Type B pancreatic cell (in vitro differentiated cells): ENCODE results near the gene FXYD4. TPM values are rescaled to one million over a fixed set of nuclear protein-coding genes. Genes with fewer than 3 reads are reported as not detected.
"Not testable (repeated sequence)": the region's sequence is repeated elsewhere in the genome, so short reads cannot be mapped to it uniquely, and the experiment has no call there.

Experiments used
- DNase-seq: peaks from one replicate; pipeline ENCODE4 v3.0.0; 2021; ENCODE audit warnings: mixed read lengths; ENCODE audit not compliant: unreplicated experiment; ENCODE audit errors: extremely low spot score
- H3K27ac Mint-ChIP-seq: 2 replicates; pipeline ENCODE4 v1.8.0; 2021; ENCODE audit warnings: mild to moderate bottlenecking, mixed read lengths
- H3K27me3 Mint-ChIP-seq: 2 replicates; pipeline ENCODE4 v1.8.0; 2021; ENCODE audit warnings: mixed read lengths
- H3K36me3 Mint-ChIP-seq: 2 replicates; pipeline ENCODE4 v1.8.0; 2021; ENCODE audit warnings: mixed read lengths
- H3K4me1 Mint-ChIP-seq: one replicate; pipeline ENCODE4 v1.8.0; 2021; ENCODE audit warnings: mixed read lengths; ENCODE audit not compliant: unreplicated experiment
- H3K4me3 Mint-ChIP-seq: 2 replicates; pipeline ENCODE4 v1.8.0; 2021; ENCODE audit warnings: mild to moderate bottlenecking, mixed read lengths
- H3K9me3 Mint-ChIP-seq: 2 replicates; pipeline ENCODE4 v1.8.0; 2021; ENCODE audit warnings: mixed read lengths
- total RNA-seq: library from RNA; stranded (reverse); gene quantifications from 2 replicates; pipeline ENCODE4 v1.2.1, GENCODE V29; 2021; ENCODE audit warnings: low replicate concordance
- TF ChIP-seq, protein P1 (sequence below): fragments of 200-600 bp; sonication (generic); conservative IDR thresholded peaks from 2 replicates; pipeline ENCODE4 v1.5.0; 2021; ENCODE audit warnings: antibody characterized with exemption, mild to moderate bottlenecking

The FXYD4 gene
- total RNA-seq, 1 donor from 2014 or later = 0.97 TPM

GRCh38 chr10:43390333-43390732 is 18.9 kb downstream of the FXYD4 start:
- H3K4me1 Mint-ChIP-seq = peaks cover 34% of the 10 kb centered on the region
- H3K4me3 Mint-ChIP-seq = no peak overlapping the region
- H3K36me3 Mint-ChIP-seq = peaks cover 58% of the 10 kb centered on the region
- no peak for DNase-seq
- H3K9me3 Mint-ChIP-seq = no peaks in the 10 kb centered on the region
- TF ChIP-seq, protein P1, sequence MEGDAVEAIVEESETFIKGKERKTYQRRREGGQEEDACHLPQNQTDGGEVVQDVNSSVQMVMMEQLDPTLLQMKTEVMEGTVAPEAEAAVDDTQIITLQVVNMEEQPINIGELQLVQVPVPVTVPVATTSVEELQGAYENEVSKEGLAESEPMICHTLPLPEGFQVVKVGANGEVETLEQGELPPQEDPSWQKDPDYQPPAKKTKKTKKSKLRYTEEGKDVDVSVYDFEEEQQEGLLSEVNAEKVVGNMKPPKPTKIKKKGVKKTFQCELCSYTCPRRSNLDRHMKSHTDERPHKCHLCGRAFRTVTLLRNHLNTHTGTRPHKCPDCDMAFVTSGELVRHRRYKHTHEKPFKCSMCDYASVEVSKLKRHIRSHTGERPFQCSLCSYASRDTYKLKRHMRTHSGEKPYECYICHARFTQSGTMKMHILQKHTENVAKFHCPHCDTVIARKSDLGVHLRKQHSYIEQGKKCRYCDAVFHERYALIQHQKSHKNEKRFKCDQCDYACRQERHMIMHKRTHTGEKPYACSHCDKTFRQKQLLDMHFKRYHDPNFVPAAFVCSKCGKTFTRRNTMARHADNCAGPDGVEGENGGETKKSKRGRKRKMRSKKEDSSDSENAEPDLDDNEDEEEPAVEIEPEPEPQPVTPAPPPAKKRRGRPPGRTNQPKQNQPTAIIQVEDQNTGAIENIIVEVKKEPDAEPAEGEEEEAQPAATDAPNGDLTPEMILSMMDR = no peak
- H3K27ac Mint-ChIP-seq = peak overlapping the region; percentile 35
- H3K27me3 Mint-ChIP-seq = no peaks in the 10 kb centered on the region

- H3K4me3 Mint-ChIP-seq = no peak overlapping the region
Observed at GRCh38 chr10:43390759-43391158, 19.3 kb downstream of the FXYD4 start.

GRCh38 chr10:43391496-43391895 is 20.1 kb downstream of the FXYD4 start:
- Mint-ChIP-seq H3K27me3 (no peaks in the 10 kb centered on the region), H3K27ac (peak overlapping the region; percentile 68)
- TF ChIP-seq, protein P1 = no peak

More at GRCh38 chr10:43390759-43391158, 19.3 kb downstream of the FXYD4 start:
- peaks cover 37% of the 10 kb centered on the region for H3K4me1 Mint-ChIP-seq
- no peak for DNase-seq
- H3K9me3 Mint-ChIP-seq = no peaks in the 10 kb centered on the region
- H3K36me3 Mint-ChIP-seq = peaks cover 60% of the 10 kb centered on the region
- TF ChIP-seq, protein P1 = peak; percentile 63
- H3K27ac Mint-ChIP-seq = peak overlapping the region; percentile 35
- no peaks in the 10 kb centered on the region for H3K27me3 Mint-ChIP-seq

GRCh38 chr10:43392748-43393147 is 21.3 kb downstream of the FXYD4 start:
- peaks cover 37% of the 10 kb centered on the region for H3K4me1 Mint-ChIP-seq
- DNase-seq = no peak
- TF ChIP-seq, protein P1 = no peak
- peak overlapping the region; percentile 12 for H3K4me3 Mint-ChIP-seq
- peaks cover 46% of the 10 kb centered on the region for H3K36me3 Mint-ChIP-seq
- H3K27ac Mint-ChIP-seq = peak overlapping the region; percentile 5
- H3K27me3 Mint-ChIP-seq = no peaks in the 10 kb centered on the region
- no peaks in the 10 kb centered on the region for H3K9me3 Mint-ChIP-seq

More at GRCh38 chr10:43391496-43391895, 20.1 kb downstream of the FXYD4 start:
- DNase-seq = no peak
- peaks cover 58% of the 10 kb centered on the region for H3K36me3 Mint-ChIP-seq
- no peak overlapping the region for H3K4me3 Mint-ChIP-seq
- no peaks in the 10 kb centered on the region for H3K9me3 Mint-ChIP-seq
- peaks cover 37% of the 10 kb centered on the region for H3K4me1 Mint-ChIP-seq

- peak overlapping the region; percentile 12 for H3K4me3 Mint-ChIP-seq
- H3K27me3 Mint-ChIP-seq, H3K9me3 Mint-ChIP-seq, DNase-seq: not testable (repeated sequence)
- peak overlapping the region; percentile 5 for H3K27ac Mint-ChIP-seq
- peaks cover 37% of the 10 kb centered on the region for H3K4me1 Mint-ChIP-seq
- H3K36me3 Mint-ChIP-seq = peaks cover 45% of the 10 kb centered on the region
Observed at GRCh38 chr10:43393186-43393585, 21.8 kb downstream of the FXYD4 start.

DNA sequence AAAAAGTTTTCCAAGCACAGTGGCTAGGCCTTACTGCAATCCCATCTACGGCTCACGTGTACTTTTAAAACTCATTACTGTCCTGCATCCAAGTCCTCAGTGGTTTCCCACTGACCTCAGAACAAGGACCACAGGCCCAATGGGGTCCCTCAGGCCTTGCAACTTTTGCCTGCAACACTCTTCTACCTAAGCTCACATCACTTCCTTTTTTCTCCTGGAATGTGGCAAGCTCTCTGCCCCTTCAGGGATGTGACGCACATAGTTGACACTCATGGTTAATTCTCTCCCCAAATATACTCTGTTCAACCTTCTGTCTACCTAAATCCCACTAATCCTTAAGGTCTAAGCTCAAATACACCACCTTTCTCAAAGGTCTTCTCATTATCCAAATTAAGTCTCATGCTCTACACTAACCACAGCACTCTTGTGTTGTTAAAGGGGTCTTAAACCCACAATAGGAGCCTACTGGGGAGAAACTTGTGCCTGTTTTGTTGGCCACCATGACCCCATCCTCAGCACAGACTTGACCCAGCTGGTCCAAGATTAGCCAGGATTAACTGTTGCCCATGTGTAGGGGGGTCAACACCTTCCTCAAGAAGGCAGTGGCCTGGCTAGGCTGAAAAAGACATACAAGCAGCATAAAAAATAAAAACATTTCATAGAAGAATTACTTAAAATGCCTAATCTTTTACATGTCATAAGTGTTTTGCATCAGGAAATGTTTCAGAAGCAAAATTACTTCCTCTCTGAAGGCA is 22.3 kb downstream of the FXYD4 start:
- Mint-ChIP-seq H3K36me3 (peaks cover 40% of the 10 kb centered on the region), H3K27ac (peak overlapping the region; percentile 27), H3K9me3 (no peaks in the 10 kb centered on the region), H3K4me1 (peaks cover 37% of the 10 kb centered on the region), H3K27me3 (no peaks in the 10 kb centered on the region), H3K4me3 (peak overlapping the region; percentile 6)
- TF ChIP-seq, protein P1 = no peak
- DNase-seq = no peak
